A673 (cell line): Measurements from ENCODE around the gene GBX1.

Experiments
- CTCF ChIP-seq: fragments of 300-800, 200-600 bp; sonication (generic); conservative IDR thresholded peaks from 2 replicates; pipeline ENCODE4 v1.5.1; 2017; ENCODE audit warnings: low read depth, mild to moderate bottlenecking, antibody characterized with exemption, low read length, moderate library complexity, mixed read lengths
- EZH2 ChIP-seq: fragments of 200-600 bp; sonication (generic); IDR thresholded peaks from 2 replicates; pipeline ENCODE4 v1.6.1; 2017; ENCODE audit warnings: borderline replicate concordance, low read depth, mild to moderate bottlenecking, mixed read lengths, antibody characterized with exemption, low read length; ENCODE audit not compliant: poor library complexity, severe bottlenecking

DNA sequence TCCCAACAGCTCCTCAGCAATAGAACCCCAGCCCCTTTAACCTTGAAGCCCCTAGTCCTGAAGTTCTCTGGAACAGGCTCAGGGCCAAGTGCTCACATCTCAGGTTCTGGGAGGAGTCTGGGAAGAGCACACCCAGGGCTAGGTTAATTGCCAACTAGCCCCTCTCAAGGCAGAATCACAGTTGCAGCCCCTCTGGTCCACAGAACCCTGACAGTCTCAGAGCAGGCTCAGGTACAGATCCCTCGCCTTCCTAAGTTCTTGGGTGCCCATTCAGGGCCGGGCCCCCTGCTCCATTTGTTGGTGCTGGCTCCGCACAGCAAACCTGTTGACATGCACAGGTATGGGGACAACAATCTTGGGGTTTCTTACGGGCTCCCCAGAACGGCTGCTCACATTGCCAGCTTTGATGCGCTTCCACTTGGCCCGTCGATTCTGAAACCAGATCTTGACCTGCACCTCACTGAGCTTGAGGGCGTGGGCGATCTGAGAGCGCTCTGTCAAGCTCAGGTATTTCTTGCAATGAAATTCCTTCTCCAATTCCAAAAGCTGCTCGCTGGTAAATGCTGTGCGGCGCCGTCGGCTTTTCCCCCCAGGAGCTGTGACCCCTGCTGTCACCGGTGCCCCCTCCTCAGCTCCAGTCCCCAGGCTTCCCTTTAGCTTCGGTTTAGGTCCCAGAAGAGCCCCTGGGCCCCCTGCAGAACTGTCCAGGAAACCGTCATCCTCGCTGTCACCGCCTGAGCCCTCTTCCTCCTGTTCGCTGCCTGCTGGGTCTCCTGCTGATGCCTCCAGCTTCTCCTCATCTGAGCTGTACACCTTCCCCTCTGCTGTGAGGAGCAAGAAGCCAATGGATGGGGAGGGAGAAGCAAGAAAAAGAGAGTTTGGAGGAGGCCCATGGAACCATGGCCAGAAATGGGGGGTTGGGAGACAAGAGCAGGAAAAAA is 18.9 kb downstream of the GBX1 start:
- TF ChIP-seq EZH2 (no peak), CTCF (no peak)
